ENCODE data around the gene DRD4. TPM values are rescaled to one million over a fixed set of nuclear protein-coding genes. Genes with fewer than 3 reads are reported as not detected.

DRD4 gene
- total and polyA plus RNA-seq, 2 of the 8 experiments (the other 6 are each of a cell fraction or from before 2014, with no cell fraction given) = 3.4 to 4.9 TPM

DNA sequence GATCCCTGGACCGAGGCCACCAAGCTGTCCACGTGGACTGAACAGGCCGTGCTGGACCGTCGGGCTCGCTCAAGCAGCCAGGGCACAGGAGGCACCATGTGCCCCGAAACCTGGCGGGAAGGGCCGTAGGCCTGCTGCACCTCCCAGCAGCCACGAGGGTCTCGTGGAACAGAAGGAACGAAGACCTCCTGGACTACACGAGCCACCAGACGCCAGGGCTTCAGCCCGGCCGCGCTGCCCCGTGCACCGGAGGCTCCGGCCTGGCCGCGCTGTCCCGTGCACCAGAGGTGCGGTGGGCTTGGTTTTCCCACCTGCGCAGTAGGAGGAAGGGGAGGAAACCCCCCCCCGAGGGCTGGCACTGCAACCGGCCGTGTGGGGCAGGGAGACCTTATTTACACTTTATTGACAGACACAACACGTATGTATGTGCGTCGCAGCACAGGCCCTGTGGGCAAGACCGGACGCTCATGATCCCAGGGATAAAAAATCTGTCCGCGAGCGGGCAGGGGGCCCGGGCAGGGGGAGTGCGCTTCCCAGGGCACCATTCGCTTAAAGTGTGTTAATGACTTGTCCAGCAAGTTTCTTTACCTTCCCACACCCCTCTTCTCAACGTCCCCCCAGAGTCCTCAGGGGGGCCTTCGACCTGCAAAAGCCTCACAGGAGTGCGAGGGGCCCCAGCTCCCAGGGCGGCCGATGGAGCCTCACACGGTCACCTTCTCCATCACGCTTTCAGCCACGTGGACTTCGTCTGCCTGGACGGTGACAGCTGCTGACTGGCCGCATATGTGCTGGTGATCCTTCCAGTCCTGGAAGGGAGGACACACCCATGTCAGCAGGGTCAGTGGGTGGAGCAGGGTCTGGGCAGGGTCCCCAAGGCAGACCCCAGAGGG is 7.0 kb downstream of the DRD4 start (continued):
- TF ChIP-seq, protein P1, sequence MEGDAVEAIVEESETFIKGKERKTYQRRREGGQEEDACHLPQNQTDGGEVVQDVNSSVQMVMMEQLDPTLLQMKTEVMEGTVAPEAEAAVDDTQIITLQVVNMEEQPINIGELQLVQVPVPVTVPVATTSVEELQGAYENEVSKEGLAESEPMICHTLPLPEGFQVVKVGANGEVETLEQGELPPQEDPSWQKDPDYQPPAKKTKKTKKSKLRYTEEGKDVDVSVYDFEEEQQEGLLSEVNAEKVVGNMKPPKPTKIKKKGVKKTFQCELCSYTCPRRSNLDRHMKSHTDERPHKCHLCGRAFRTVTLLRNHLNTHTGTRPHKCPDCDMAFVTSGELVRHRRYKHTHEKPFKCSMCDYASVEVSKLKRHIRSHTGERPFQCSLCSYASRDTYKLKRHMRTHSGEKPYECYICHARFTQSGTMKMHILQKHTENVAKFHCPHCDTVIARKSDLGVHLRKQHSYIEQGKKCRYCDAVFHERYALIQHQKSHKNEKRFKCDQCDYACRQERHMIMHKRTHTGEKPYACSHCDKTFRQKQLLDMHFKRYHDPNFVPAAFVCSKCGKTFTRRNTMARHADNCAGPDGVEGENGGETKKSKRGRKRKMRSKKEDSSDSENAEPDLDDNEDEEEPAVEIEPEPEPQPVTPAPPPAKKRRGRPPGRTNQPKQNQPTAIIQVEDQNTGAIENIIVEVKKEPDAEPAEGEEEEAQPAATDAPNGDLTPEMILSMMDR (IDR thresholded peaks at IDR 0.05; ENCODE audit: control extremely low read depth in 1 of 3, insufficient read depth in 1 of 3, low read depth in 1 of 3, low read length in 3 of 3) = no peak
- TF ChIP-seq EGR1 (IDR thresholded peaks at IDR 0.05; ENCODE audit: borderline replicate concordance, low read depth, low read length) (no peak), SIX5 (IDR thresholded peaks at IDR 0.05; ENCODE audit: low read depth, low read length) (no peak), EZH2 (IDR thresholded peaks at IDR 0.05; ENCODE audit: low read depth, low read length, severe bottlenecking) (no peak), SIRT6 (IDR thresholded peaks at IDR 0.05; ENCODE audit: low read length) (no peak)

Measured in H1 (cell line).